Gastrocnemius medialis (tissue), 4 donors: ENCODE measurements around the gene SOST. TPM values are rescaled to one million over a fixed set of nuclear protein-coding genes. Genes with fewer than 3 reads are reported as not detected.
A peak's percentile ranks its signal among the peaks of the same experiment; 100 is the strongest.

Experiments
- ATAC-seq, 2 donors: fragments of 150-250 bp; one replicate each; pipeline ENCODE4 v1.9.1; 2016
- DNase-seq, 2 donors: peaks; one replicate each; pipeline ENCODE4 v3.0.0-alpha.2; 2019
- H3K27ac ChIP-seq, 4 donors: fragments of 200-600 bp; sonication (generic); 1 replicate in 1 of 4; 2 replicates in 3 of 4; pipeline ENCODE4 v1.5.1; 2016 to 2018; ENCODE audit warnings: mild to moderate bottlenecking in 2 of 4, moderate library complexity in 1 of 4
- H3K27me3 ChIP-seq, 3 donors: fragments of 200-600 bp; sonication (generic) in 2 of 3; 1 replicate in 1 of 3; 2 replicates in 2 of 3; pipeline versions ENCODE4 v1.5.1 to v1.6.0; 2016 to 2019; ENCODE audit warnings: mild to moderate bottlenecking in 1 of 3, moderate library complexity in 1 of 3
- H3K36me3 ChIP-seq, 2 donors: fragments of 200-600 bp; sonication (generic) in 1 of 2; one replicate each; pipeline ENCODE4 v1.5.1; 2017 to 2018
- H3K4me1 ChIP-seq, 2 donors: fragments of 200-600 bp; sonication (generic) in 1 of 2; one replicate each; pipeline ENCODE4 v1.5.1; 2016 to 2017; ENCODE audit warnings: mild to moderate bottlenecking in 2 of 2
- H3K4me3 ChIP-seq, 4 donors: fragments of 200-600 bp; sonication (generic) in 3 of 4; 1 replicate in 1 of 4; 2 replicates in 3 of 4; pipeline ENCODE4 v1.5.1; 2016 to 2019; ENCODE audit warnings: mild to moderate bottlenecking in 2 of 4
- H3K9me3 ChIP-seq, 3 donors: fragments of 200-600 bp; sonication (generic) in 2 of 3; 1 replicate in 1 of 3; 2 replicates in 2 of 3; pipeline ENCODE4 v1.5.1; 2016 to 2019
- POLR2A ChIP-seq, 2 donors: fragments of 450-650 bp; IDR thresholded peaks; one replicate each; pipeline ENCODE4 v1.6.1; 2017; ENCODE audit warnings: antibody characterized with exemption in 2 of 2, mild to moderate bottlenecking in 2 of 2, moderate library complexity in 2 of 2
- in situ Hi-C, 4 donors: fragments of 200-750 bp; cut with MboI; loops; one replicate each; pipeline versions ENCODE4 v1.15.0 to v1.8.0; 2017; ENCODE audit warnings: low sequenced_read_pairs in 4 of 4
- intact Hi-C: fragments of 100-400 bp; cut with DNase I; formaldehyde crosslinking; loops from one replicate; pipeline ENCODE4 v1.15.1; 2023; ENCODE audit warnings: low total_unique reads
- total RNA-seq, 4 donors: library from RNA; depleted of rRNA; stranded (reverse); fragments of >200 nt; gene quantifications; one replicate each; pipeline versions ENCODE4 v1.1.0 to v1.2.3, GENCODE V29; 2016
- TF ChIP-seq, protein P1 (sequence below), 5 experiments: fragments of 450-650 bp in 3 of 5; fragments of 200-600 bp in 2 of 5; sonication (generic) in 2 of 5; IDR thresholded peaks in 4 of 5; conservative IDR thresholded peaks in 1 of 5; 1 replicate in 4 of 5; 2 replicates in 1 of 5; pipeline ENCODE4 v1.5.1; 2016 to 2019; ENCODE audit warnings: antibody characterized with exemption in 5 of 5, mild to moderate bottlenecking in 3 of 5, moderate library complexity in 3 of 5

Gene SOST
- total RNA-seq, 4 donors from 2014 or later = not detected

DNA sequence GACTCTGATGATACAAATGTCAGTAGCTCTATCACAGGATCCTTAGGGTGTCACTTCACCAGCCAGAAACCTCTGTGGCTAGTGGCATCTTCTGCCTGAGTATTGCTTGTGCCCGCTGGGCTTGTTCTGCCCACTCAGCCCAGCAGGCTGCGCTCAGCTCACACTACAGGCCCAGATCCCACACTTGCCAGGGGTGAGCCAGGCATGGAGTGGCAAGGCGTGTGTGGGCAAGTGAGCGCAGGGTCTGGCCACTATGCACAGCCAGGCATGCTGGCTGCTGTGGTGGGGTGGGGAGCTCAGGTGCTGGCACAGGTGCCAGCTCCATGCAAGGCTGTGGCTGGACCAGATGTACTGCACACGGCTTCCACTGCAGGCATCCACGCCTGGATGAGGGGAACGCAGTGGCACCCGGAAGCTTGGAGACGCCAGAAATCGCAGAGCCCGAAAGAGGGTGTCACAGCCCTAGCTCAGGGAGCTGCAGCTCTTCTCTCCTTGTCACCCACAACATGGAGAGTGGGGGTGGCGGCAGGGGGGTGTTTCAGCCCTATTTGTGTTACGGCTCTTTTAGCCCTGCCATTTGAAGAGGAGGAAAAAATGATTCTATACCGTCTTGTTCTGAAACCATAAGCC is 31.8 kb upstream of the SOST start:
- Histone ChIP-seq H3K36me3 (no peaks in the 10 kb centered on the region), H3K4me1 (peaks cover 0 to 4% of the 10 kb centered on the region in 2 donors), H3K27ac (no peak overlapping the region), H3K4me3 (no peak overlapping the region), H3K9me3 (no peaks in the 10 kb centered on the region), H3K27me3 (no peaks in the 10 kb centered on the region)
- intact Hi-C loops = no loop called here
- in situ Hi-C loops = no loop called here
- ATAC-seq (no peak), DNase-seq (no peak)
- TF ChIP-seq, protein P1, sequence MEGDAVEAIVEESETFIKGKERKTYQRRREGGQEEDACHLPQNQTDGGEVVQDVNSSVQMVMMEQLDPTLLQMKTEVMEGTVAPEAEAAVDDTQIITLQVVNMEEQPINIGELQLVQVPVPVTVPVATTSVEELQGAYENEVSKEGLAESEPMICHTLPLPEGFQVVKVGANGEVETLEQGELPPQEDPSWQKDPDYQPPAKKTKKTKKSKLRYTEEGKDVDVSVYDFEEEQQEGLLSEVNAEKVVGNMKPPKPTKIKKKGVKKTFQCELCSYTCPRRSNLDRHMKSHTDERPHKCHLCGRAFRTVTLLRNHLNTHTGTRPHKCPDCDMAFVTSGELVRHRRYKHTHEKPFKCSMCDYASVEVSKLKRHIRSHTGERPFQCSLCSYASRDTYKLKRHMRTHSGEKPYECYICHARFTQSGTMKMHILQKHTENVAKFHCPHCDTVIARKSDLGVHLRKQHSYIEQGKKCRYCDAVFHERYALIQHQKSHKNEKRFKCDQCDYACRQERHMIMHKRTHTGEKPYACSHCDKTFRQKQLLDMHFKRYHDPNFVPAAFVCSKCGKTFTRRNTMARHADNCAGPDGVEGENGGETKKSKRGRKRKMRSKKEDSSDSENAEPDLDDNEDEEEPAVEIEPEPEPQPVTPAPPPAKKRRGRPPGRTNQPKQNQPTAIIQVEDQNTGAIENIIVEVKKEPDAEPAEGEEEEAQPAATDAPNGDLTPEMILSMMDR (IDR thresholded peaks at IDR 0.05 in 4 of 5, conservative IDR thresholded peaks at IDR 0.05 in 1 of 5) = no peak

DNA sequence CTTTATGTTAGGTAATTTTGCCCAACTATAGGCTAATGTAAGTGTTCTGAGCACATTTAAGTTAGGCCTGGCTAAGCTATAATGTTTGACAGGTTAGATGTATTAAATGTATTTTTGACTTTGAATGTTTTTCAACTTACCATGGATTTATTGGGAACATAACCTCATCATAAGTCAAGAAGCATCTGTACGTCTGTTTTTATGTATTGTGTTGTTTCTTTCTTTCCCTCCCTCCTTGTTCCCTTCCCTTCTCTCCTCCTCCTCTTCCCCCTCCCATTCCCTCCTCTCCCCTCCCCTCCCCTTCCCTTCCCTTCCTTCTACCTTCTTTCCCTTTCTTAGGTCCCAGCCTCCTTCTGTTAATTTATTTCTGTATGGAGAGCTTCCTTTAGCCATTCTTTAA is 30.9 kb upstream of the SOST start:
- no peak overlapping the region for H3K4me3 ChIP-seq
- H3K27ac ChIP-seq = no peak overlapping the region
- TF ChIP-seq POLR2A (IDR thresholded peaks at IDR 0.05) = no peak
- TF ChIP-seq, protein P1 (IDR thresholded peaks at IDR 0.05 in 4 of 5, conservative IDR thresholded peaks at IDR 0.05 in 1 of 5) = no peak
- DNase-seq (no peak), ATAC-seq (no peak)
- in situ Hi-C loops = loop anchor here in 1 of 4 donors (10.0 kb wide), 1 partner anchor 55 kb away; the partner anchor contains the start of gene CD300LG
- H3K9me3 ChIP-seq = no peaks in the 10 kb centered on the region
- intact Hi-C loops = no loop called here
- no peaks in the 10 kb centered on the region for H3K27me3 ChIP-seq
- H3K4me1 ChIP-seq = peaks cover 0 to 4% of the 10 kb centered on the region in 2 donors
- no peaks in the 10 kb centered on the region for H3K36me3 ChIP-seq

DNA sequence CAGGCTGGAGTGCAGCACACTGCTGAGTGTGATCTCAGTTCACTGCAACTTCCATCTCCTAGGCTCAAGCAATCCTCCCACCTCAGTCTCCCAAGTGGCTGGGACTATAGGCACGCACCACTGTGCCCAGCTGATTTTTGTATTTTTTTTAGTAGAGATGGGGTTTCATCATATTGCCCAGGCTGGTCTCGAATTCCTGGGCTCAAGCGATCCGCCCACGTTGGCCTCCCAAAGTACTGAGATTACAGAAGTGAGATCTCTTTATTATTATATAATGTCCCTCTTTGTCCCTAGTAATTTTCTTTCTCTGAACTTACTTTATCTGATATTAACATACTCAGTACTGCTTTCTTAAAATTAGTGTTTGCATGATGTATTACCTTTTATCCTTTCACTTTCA is 29.9 kb upstream of the SOST start:
- in situ Hi-C loops (loop anchor here in 1 of 4 donors (10.0 kb wide), 1 partner anchor 56 kb away; the partner anchor contains the start of gene CD300LG), intact Hi-C loops (no loop called here)
- Histone ChIP-seq H3K27ac (no peak overlapping the region), H3K36me3 (no peaks in the 10 kb centered on the region), H3K4me1 (peaks cover 0 to 4% of the 10 kb centered on the region in 2 donors), H3K4me3 (no peak overlapping the region), H3K27me3 (no peaks in the 10 kb centered on the region), H3K9me3 (no peaks in the 10 kb centered on the region)
- DNase-seq (no peak), ATAC-seq (no peak)
- TF ChIP-seq, protein P1 (IDR thresholded peaks at IDR 0.05 in 4 of 5, conservative IDR thresholded peaks at IDR 0.05 in 1 of 5) = no peak
- no peak for TF ChIP-seq POLR2A (IDR thresholded peaks at IDR 0.05)

DNA sequence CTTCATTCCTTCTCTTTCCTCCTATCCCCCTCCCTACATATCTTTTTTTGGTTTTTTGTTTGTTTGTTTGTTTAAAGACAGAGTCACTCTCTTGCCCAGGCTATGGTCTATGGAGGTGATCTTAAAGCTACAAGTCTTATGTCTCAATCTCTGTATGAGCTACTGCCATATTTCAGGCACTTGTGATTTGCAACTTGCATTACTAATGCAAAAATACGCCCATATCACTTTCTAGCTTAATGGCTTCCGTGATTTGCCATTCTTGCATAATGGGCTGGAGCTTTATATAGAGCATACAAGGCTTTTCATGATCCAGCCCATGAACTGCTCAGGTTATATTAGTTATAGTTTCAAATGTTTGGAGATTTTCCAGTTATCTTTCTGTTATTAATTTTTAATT is 29.1 kb upstream of the SOST start:
- Histone ChIP-seq H3K36me3 (no peaks in the 10 kb centered on the region), H3K27me3 (no peaks in the 10 kb centered on the region), H3K27ac (no peak overlapping the region), H3K4me3 (no peak overlapping the region), H3K4me1 (peaks cover 0 to 4% of the 10 kb centered on the region in 2 donors), H3K9me3 (no peaks in the 10 kb centered on the region)
- intact Hi-C loops = no loop called here
- TF ChIP-seq, protein P1 (IDR thresholded peaks at IDR 0.05 in 4 of 5, conservative IDR thresholded peaks at IDR 0.05 in 1 of 5) = no peak
- TF ChIP-seq POLR2A (IDR thresholded peaks at IDR 0.05) = no peak
- DNase-seq (no peak), ATAC-seq (peak; percentile 72 to 75)
- in situ Hi-C loops = loop anchor here in 1 of 4 donors (10.0 kb wide), 1 partner anchor 57 kb away; the partner anchor contains the start of gene CD300LG
